DMS153 treated with DMSO at 0.1 percent for 48 hours (cell line): ENCODE data around the gene PRXL2A.
"Not testable (repeated sequence)": the region's sequence is repeated elsewhere in the genome, so short reads cannot be mapped to it uniquely, and the experiment has no call there.

Source experiments
- DNase-seq: peaks from one replicate; lab custom pipeline; 2025; ENCODE audit not compliant: unreplicated experiment; lab: John Stamatoyannopoulos, UW

Gene PRXL2A

GRCh38 chr10:80410578-80411145 lies 2.3 kb downstream of the PRXL2A start:
- no peak for DNase-seq

- DNase-seq, result no peak
These were observed 2.9 kb downstream of the PRXL2A start for GRCh38 chr10:80411267-80411668.

- DNase-seq, result no peak
These were observed 3.4 kb downstream of the PRXL2A start for GRCh38 chr10:80411681-80412220.

- DNase-seq, result no peak
These were observed 4.1 kb downstream of the PRXL2A start for GRCh38 chr10:80412486-80412885.

- DNase-seq, result no peak
These were observed 5.1 kb downstream of the PRXL2A start for GRCh38 chr10:80413271-80413996.

GRCh38 chr10:80414142-80414895 lies 6.0 kb downstream of the PRXL2A start:
- DNase-seq, result no peak

- no peak for DNase-seq
These were observed 7.6 kb downstream of the PRXL2A start for GRCh38 chr10:80415734-80416478.

GRCh38 chr10:80416479-80417098 lies 8.2 kb downstream of the PRXL2A start:
- no peak for DNase-seq

- DNase-seq, result not testable (repeated sequence)
These were observed 8.9 kb downstream of the PRXL2A start for GRCh38 chr10:80417256-80417655.

- DNase-seq, result no peak
These were observed 12.8 kb downstream of the PRXL2A start for GRCh38 chr10:80421050-80421706.

- no peak for DNase-seq
These were observed 13.6 kb downstream of the PRXL2A start for GRCh38 chr10:80421707-80422536.

- no peak for DNase-seq
These were observed 17.6 kb downstream of the PRXL2A start for GRCh38 chr10:80425901-80426300.

- no peak for DNase-seq
These were observed 19.2 kb downstream of the PRXL2A start for GRCh38 chr10:80427541-80427940.

- no peak for DNase-seq
These were observed 21.2 kb downstream of the PRXL2A start for GRCh38 chr10:80429521-80429973.

GRCh38 chr10:80433134-80433533 lies 24.8 kb downstream of the PRXL2A start:
- no peak for DNase-seq

GRCh38 chr10:80436446-80437098 lies 28.2 kb downstream of the PRXL2A start:
- no peak for DNase-seq

- DNase-seq, result no peak
These were observed 28.9 kb downstream of the PRXL2A start for GRCh38 chr10:80437227-80437626.

- DNase-seq, result no peak
These were observed 33.5 kb downstream of the PRXL2A start for GRCh38 chr10:80441831-80442230.

GRCh38 chr10:80442879-80443278 lies 34.5 kb downstream of the PRXL2A start:
- DNase-seq, result no peak
